ENCODE measurements around the gene TMEM170A.

DNA sequence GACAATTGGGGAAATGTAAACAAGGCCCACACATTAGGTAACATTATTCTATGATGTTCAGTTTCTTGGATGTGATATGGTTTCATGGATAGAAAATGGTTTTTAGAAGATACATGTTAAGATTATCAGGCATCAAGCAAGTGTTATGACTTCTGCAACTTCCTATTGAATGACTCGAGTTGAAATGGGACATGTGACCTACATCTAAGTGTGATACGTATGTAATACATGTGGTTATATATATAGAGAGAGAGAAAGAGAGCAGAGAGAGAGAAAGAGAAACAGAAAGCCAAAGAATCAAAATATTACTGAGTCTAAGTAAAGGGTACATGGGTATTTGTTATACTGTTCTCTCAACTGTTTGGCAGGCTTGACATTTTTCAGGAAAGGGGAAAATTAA, 1.7 kb downstream of the TMEM170A start:
- TF ChIP-seq, protein P1, sequence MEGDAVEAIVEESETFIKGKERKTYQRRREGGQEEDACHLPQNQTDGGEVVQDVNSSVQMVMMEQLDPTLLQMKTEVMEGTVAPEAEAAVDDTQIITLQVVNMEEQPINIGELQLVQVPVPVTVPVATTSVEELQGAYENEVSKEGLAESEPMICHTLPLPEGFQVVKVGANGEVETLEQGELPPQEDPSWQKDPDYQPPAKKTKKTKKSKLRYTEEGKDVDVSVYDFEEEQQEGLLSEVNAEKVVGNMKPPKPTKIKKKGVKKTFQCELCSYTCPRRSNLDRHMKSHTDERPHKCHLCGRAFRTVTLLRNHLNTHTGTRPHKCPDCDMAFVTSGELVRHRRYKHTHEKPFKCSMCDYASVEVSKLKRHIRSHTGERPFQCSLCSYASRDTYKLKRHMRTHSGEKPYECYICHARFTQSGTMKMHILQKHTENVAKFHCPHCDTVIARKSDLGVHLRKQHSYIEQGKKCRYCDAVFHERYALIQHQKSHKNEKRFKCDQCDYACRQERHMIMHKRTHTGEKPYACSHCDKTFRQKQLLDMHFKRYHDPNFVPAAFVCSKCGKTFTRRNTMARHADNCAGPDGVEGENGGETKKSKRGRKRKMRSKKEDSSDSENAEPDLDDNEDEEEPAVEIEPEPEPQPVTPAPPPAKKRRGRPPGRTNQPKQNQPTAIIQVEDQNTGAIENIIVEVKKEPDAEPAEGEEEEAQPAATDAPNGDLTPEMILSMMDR (IDR thresholded peaks at IDR 0.05; ENCODE audit: low read length), result no peak
- no peak for TF ChIP-seq EZH2 (IDR thresholded peaks at IDR 0.05; ENCODE audit: borderline replicate concordance, low read length)

All from OCI-LY1 (cell line).